GM12865 (cell line): Measurements from ENCODE around the gene GPR162.

Experiments used
- DNase-seq: peaks from one replicate; pipeline ENCODE4 v3.0.0; 2010; ENCODE audit warnings: low read depth
- H3K4me3 ChIP-seq: 2 replicates; pipeline ENCODE4 v1.5.1; 2011; ENCODE audit warnings: mild to moderate bottlenecking, low read depth, low read length, control low read depth
- CTCF ChIP-seq: IDR thresholded peaks from 2 replicates; pipeline ENCODE4 v1.5.1; 2011; ENCODE audit warnings: low read length, control low read depth, low read depth, inconsistent platforms; ENCODE audit not compliant: insufficient read depth; ENCODE audit errors: missing control alignments

The GPR162 gene

GRCh38 chr12:6817098-6817497, 4.5 kb upstream of the GPR162 start:
- no peak for DNase-seq
- H3K4me3 ChIP-seq: no peak overlapping the region
- TF ChIP-seq CTCF: no peak

- no peak for DNase-seq
- no peak overlapping the region for H3K4me3 ChIP-seq
Measured at GRCh38 chr12:6817662-6818157, 3.9 kb upstream of the GPR162 start.

GRCh38 chr12:6818222-6818621, 3.4 kb upstream of the GPR162 start:
- H3K4me3 ChIP-seq: no peak overlapping the region
- no peak for DNase-seq

More at GRCh38 chr12:6817662-6818157, 3.9 kb upstream of the GPR162 start:
- TF ChIP-seq CTCF: no peak

GRCh38 chr12:6818645-6819044, 3.0 kb upstream of the GPR162 start:
- no peak overlapping the region for H3K4me3 ChIP-seq

More at GRCh38 chr12:6818222-6818621, 3.4 kb upstream of the GPR162 start:
- no peak for TF ChIP-seq CTCF

GRCh38 chr12:6819106-6820030, 2.3 kb upstream of the GPR162 start:
- no peak for DNase-seq
- H3K4me3 ChIP-seq: no peak overlapping the region
- no peak for TF ChIP-seq CTCF

More at GRCh38 chr12:6818645-6819044, 3.0 kb upstream of the GPR162 start:
- no peak for TF ChIP-seq CTCF
- DNase-seq: no peak

- no peak overlapping the region for H3K4me3 ChIP-seq
- no peak for TF ChIP-seq CTCF
- DNase-seq: no peak
Measured at GRCh38 chr12:6820166-6820565, 1.5 kb upstream of the GPR162 start.
